Activated CD4-positive, alpha-beta T cell treated with anti-CD3 and anti-CD28 coated beads, Interleukin-2, Interleukin-4, amounts not matched to agents 100 ng/mL and 50 ng/mL, durations not matched to agents 16 hours and 8 hours (primary cell): Measurements from ENCODE around the gene VARS1.
A peak's percentile ranks its signal among the peaks of the same experiment; 100 is the strongest.

Source experiments
- DNase-seq: peaks from one replicate; pipeline ENCODE4 v3.0.0-alpha.2; 2020; ENCODE audit warnings: low spot score

VARS1 gene

GRCh38 chr6:31771992-31772358 is 23.6 kb downstream of the VARS1 start:
- DNase-seq = no peak

- no peak for DNase-seq
These were observed 24.7 kb downstream of the VARS1 start for GRCh38 chr6:31770860-31771259.

DNA sequence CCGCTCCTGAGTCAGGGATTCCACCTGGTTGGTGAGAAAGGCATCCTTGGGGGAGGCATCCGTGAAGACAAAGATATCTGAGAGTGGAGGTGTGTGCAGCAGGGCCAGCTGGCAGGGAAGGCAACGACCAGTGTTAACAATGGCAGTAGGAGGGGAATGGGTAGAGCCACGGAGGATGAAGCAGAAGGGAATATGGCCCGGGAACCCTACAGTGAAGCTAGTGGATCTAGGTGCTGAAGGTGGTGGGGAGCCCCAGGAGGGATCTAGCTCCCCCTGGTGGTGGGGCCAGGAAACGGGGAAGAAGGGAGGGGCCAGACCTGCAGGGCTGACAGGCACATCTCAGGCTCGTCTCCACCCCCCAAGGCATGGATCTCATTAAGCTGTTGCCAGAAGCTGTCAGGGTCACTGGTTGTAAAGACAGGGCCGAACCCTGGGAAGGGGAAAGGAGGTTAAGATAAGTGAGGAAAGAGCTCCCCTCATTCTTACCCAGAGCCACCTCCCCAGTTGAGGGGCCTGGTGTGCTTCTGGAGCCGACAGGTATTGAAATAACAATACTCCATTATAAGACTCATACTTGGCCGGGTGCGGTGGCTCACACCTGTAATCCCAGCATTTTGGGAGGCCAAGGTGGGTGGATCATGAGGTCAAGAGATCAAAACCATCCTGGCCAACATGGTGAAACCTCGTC is 25.7 kb downstream of the VARS1 start:
- peak; percentile 89 for DNase-seq

DNA sequence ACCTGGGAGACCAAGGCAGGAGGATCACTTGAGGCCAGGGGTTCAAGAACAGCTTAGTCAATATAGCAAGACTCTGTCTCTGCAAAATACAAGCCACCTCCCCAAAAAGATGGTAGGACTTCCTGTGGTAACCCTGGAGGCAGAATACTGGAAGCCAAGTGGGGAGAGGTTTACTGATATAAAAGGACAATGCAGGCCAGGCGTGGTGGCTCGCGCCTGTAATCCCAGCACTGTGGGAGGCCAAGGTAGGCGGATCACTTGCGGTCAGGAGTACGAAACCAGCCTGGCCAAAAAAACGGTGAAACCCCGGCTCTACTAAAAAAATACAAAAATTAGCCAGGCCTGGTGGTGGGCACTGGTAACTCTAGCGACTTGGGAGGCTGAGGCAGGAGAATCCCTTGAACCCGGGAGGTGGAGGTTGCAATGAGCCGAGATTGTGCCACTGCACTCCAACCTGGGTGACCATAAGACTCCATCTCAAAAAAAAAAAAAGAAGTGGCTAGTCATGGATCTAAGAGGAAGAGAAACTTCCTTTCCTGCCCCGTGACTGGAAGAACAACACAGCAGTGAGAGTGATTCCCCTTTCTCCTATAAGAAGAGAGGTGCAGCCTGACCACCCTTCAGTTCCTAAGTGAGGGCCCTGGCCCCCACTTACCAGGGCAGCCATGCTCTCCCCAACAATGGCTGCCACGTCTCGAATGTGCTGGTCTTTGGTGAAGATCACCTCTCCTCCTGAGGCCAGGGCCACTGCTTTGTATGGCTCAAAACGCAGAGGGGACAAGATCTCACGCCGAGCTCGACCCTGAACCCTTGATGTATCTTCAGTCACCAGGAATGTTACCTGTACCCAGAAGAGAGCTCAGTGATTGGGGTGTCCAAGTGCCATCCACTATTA is 26.9 kb downstream of the VARS1 start:
- DNase-seq = no peak

- DNase-seq = no peak
These were observed 28.4 kb downstream of the VARS1 start for GRCh38 chr6:31767096-31767645.

- no peak for DNase-seq
These were observed 29.4 kb downstream of the VARS1 start for GRCh38 chr6:31765910-31766794.

DNA sequence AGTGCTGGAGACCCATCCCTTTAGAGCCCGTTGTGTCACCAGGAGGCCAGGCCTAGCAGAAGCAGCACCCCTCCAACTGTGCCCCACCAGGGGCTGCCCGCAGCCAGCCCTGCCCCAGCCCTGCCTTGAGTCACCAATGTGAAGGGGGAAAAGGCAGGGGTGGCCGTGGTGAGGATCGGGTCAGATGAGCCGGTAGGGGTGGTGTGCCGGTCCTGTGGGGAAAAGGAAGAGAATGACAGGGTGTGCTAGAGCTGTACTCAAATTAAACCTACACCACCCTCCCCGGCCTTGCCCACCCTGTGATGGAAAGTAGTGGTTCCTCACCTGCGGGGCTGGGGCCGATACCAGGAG is 30.0 kb downstream of the VARS1 start:
- no peak for DNase-seq

GRCh38 chr6:31764198-31764597 is 31.4 kb downstream of the VARS1 start:
- no peak for DNase-seq

DNA sequence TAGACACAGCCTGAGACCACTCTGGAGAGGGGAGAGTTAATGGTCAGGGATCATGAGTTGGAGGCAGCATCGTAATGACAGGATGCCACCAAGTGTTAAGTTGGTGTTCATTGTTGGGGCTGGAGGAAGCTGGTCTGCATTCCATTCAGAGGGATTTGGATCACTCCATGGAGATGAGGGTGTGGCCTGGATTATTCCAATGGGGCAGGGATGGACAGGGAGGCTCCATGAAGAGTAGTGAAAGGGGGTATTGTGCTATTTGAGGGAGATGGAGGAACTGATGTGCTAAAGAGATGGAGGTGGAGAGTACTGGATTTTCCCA is 32.0 kb downstream of the VARS1 start:
- no peak for DNase-seq

DNA sequence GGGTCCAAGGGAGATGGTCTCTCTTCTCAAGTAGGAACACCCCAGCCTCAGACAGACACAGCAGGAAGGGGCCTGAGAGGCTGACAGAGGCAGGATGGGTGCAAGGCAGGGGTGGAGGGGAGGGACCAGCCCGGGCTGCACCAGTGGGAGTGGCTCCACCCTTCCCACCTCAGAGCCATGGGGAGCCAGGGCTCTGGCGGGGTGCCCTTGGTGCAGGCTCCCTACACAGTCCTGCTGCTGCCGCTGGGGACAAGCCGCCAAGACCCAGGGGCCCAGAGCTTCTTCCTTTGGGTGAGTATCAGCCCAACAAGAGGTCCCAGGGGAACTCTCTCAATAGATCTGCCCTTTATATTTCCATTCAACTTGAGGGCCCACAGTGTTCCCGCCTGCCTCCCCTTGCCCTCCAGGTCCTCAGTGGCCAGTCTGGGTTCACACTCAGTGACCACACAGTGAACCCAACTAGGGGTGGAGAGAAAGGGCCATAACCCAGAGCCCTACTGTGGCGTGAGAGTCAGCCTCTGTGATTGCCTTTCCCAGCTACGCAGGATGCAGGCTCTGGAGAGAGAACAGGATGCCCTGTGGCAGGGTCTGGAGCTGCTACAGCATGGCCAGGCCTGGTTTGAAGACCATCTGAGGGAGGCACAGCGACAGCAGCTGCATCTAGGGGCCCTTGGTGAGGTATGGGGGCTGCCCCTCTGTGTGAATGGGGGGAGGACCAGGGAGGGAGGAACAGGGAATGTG is 32.5 kb downstream of the VARS1 start:
- DNase-seq = no peak

DNA sequence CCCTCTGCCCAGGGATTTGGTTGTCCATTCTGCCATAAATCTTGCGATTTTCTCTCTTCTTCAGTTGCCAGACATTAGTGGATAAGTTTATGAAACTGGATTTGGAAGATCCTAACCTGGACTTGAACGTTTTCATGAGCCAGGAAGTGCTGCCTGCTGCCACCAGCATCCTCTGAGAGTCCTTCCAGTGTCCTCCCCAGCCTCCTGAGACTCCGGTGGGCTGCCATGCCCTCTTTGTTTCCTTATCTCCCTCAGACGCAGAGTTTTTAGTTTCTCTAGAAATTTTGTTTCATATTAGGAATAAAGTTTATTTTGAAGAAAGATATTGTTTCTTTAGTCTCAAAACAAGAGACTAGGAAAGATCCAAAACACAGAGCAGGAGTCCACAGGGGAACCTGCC is 33.2 kb downstream of the VARS1 start, which contains the start of gene SAPCD1:
TSS of gene SAPCD1 (plus strand) at position 301 of the 400 bp plus-strand sequence. CDS start 399 bp downstream, outside the sequence.
- DNase-seq = no peak

GRCh38 chr6:31761343-31761742 is 34.2 kb downstream of the VARS1 start:
- DNase-seq = no peak

- no peak for DNase-seq
These were observed 34.8 kb downstream of the VARS1 start for GRCh38 chr6:31760790-31761189.

GRCh38 chr6:31758281-31758680 is 37.3 kb downstream of the VARS1 start:
- no peak for DNase-seq

- no peak for DNase-seq
These were observed 42.7 kb downstream of the VARS1 start for GRCh38 chr6:31752739-31753319.

GRCh38 chr6:31750411-31751022 is 45.0 kb downstream of the VARS1 start:
- DNase-seq = no peak

DNA sequence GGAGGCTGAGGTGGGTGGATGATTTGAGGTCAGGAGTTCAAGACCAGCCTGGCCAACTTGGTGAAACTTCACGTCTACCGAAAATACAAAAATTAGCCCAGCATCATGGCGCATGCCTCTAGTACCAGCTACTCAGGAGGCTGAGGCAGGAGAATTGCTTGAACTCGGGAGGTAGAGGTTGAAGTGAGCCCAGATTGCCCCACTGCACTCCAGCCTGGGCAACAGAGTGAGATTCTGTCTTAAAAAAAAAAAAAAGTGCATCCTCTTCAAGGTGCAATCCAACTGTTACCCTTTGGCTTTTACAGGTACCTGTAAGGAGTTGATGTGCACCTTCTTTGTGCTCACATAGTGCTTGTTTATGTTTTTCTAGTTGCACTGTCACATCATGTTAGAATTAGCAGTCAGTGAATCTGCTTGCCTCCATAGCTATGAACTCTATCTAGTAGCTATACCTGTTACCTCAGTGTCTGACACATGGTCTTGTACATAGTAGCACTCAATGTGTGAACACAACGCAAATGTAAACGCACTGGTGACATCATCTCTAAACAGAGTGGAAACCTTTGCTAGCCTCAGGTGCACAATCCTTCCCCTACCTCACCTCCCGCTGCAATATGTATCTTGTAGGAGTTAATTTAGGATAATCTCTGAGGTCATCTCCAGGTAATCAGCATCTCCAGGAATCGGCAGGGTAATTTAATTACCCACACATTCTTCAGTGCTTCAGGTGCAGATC is 46.1 kb downstream of the VARS1 start:
- no peak for DNase-seq
